GM12801 (cell line): ENCODE measurements around the gene ITIH4.

Source experiments
- TF ChIP-seq, protein P1 (sequence below): IDR thresholded peaks from one replicate; pipeline ENCODE4 v1.5.1; 2011; ENCODE audit warnings: control low read depth; ENCODE audit not compliant: insufficient read length; ENCODE audit errors: extremely low read depth

Gene ITIH4

DNA sequence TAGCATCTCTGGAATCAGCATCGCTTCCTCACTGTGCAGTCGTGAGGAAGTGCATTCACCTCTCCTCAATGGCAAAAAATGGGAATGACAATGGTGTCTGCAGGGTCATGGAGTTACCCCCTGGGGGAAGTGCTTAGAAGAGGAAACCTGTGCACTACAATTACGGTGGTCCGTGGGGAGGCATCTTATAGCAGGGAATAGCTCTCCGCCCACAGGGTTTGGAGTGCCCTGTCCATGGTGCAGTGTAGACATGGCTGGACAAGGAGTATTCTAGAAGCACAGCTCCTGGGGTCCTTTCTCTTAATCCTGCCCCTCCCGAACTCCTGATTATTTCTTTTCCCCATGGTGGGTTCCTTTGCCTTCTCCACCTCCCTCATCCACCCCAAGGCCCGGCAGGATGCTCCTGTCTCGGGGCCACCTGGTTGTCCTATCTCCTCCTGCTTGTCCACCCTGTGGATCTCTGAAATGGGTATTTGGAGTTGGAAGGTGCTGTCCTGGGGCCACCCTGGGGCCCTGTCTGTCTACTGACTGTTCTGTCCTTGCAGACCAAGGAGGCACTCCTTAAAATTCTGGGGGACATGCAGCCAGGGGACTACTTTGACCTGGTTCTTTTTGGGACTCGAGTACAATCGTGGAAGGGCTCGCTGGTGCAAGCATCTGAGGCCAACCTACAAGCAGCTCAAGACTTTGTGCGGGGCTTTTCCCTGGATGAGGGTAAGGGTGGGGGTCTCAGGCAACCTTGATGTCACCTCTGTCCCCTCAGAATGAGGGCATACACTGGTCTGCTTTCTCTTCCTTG, 47.9 kb downstream of the ITIH4 start:
- TF ChIP-seq, protein P1, sequence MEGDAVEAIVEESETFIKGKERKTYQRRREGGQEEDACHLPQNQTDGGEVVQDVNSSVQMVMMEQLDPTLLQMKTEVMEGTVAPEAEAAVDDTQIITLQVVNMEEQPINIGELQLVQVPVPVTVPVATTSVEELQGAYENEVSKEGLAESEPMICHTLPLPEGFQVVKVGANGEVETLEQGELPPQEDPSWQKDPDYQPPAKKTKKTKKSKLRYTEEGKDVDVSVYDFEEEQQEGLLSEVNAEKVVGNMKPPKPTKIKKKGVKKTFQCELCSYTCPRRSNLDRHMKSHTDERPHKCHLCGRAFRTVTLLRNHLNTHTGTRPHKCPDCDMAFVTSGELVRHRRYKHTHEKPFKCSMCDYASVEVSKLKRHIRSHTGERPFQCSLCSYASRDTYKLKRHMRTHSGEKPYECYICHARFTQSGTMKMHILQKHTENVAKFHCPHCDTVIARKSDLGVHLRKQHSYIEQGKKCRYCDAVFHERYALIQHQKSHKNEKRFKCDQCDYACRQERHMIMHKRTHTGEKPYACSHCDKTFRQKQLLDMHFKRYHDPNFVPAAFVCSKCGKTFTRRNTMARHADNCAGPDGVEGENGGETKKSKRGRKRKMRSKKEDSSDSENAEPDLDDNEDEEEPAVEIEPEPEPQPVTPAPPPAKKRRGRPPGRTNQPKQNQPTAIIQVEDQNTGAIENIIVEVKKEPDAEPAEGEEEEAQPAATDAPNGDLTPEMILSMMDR = no peak

GRCh38 chr3:52781741-52782140, 48.7 kb downstream of the ITIH4 start:
- TF ChIP-seq, protein P1 = no peak

- TF ChIP-seq, protein P1 = no peak
Observed at GRCh38 chr3:52779837-52780585, 50.5 kb downstream of the ITIH4 start.

DNA sequence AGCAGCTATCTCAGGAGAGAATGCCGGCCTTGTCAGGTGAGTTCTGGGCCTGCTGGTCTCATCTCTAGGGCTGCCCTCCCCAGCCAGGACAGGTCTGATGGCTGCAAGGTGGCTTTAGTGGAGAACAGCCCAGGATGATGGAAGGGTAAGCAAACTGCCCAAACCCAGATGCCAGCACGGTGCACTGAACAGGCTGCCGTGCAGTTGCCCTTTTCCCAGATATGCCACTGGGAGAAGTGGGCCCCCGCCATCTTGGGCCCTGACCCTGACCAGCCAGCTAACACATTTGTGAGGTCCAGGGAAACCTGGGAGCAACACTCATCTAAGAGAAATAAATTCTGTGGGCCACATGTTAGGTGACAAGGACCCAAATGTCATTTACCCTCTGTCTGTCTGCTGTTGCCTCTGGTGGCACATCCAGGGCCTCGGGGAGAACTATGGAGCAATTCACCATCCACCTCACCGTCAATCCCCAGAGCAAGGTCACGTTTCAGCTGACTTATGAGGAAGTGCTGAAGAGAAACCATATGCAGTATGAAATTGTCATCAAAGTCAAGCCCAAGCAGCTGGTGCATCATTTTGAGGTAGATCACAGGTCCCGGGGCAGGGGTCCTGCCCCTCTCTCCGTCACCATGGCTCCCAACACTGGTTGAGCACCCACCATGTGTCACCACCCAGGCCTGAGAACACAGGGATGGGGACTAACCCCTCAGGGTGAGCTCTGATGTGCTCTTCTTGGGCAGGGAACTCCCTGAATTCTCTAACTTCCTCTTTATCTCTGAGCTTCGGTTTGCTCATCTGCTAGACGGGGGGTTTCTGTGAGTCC, 51.2 kb downstream of the ITIH4 start:
- TF ChIP-seq, protein P1 = no peak

- TF ChIP-seq, protein P1 = no peak
Observed at GRCh38 chr3:52777959-52778805, 52.3 kb downstream of the ITIH4 start.

GRCh38 chr3:52777127-52777958, 53.1 kb downstream of the ITIH4 start, which contains the start of gene ITIH1:
TSS of gene ITIH1 (plus strand) at chr3:52777599. CDS start at chr3:52777616, 17 bp downstream.
- TF ChIP-seq, protein P1 = no peak
